ENCODE measurements around the gene C12orf42. TPM values are rescaled to one million over a fixed set of nuclear protein-coding genes. Genes with fewer than 3 reads are reported as not detected.
"Not testable (repeated sequence)": the region's sequence is repeated elsewhere in the genome, so short reads cannot be mapped to it uniquely, and the experiment has no call there.

Gene C12orf42
- polyA plus RNA-seq, 3 donors: not detected

GRCh38 chr12:103434165-103435105, 61.3 kb downstream of the C12orf42 start:
- not testable (repeated sequence) for H3K27ac ChIP-seq (ENCODE audit: low read depth, low read length)
- WGBS, 3 donors: 71 to 76% (median 73%) methylated on average over 26 to 29 of the region's 33 CpGs

- WGBS, 3 donors: 82 to 89% (median 85%) methylated on average over 2 of the region's 2 CpGs
- H3K27ac ChIP-seq (ENCODE audit: low read depth, low read length): no peak overlapping the region
Observed at GRCh38 chr12:103431950-103432349, 63.8 kb downstream of the C12orf42 start.

- WGBS, 3 donors: 86 to 100% (median 90%) methylated on average over 1 of the region's 1 CpG
- no peak overlapping the region for H3K27ac ChIP-seq (ENCODE audit: low read depth, low read length)
Observed at GRCh38 chr12:103431387-103431786, 64.4 kb downstream of the C12orf42 start.

- 66 to 69% (median 68%) methylated on average over 6 of the region's 6 CpGs for WGBS, 3 donors
- not testable (repeated sequence) for H3K27ac ChIP-seq (ENCODE audit: low read depth, low read length)
Observed at GRCh38 chr12:103425674-103426073, 70.1 kb downstream of the C12orf42 start.

GRCh38 chr12:103424849-103425586, 70.8 kb downstream of the C12orf42 start:
- not testable (repeated sequence) for H3K27ac ChIP-seq (ENCODE audit: low read depth, low read length)
- 60 to 61% (median 61%) methylated on average over 9 of the region's 9 CpGs for WGBS, 3 donors

- 25 to 80% (median 66%) methylated on average over 2 of the region's 2 CpGs for WGBS, 3 donors
- H3K27ac ChIP-seq (ENCODE audit: low read depth, low read length): no peak overlapping the region
Observed at GRCh38 chr12:103423516-103423910, 72.3 kb downstream of the C12orf42 start.

GRCh38 chr12:103422746-103423515, 72.8 kb downstream of the C12orf42 start:
- 45 to 53% (median 51%) methylated on average over 4 of the region's 4 CpGs for WGBS, 3 donors
- H3K27ac ChIP-seq (ENCODE audit: low read depth, low read length): no peak overlapping the region

GRCh38 chr12:103422328-103422727, 73.4 kb downstream of the C12orf42 start:
- no peak overlapping the region for H3K27ac ChIP-seq (ENCODE audit: low read depth, low read length)
- WGBS, 3 donors: 67 to 77% (median 70%) methylated on average over 4 of the region's 4 CpGs

GRCh38 chr12:103421402-103421801, 74.4 kb downstream of the C12orf42 start:
- 89 to 97% (median 95%) methylated on average over 1 of the region's 1 CpG for WGBS, 3 donors
- H3K27ac ChIP-seq (ENCODE audit: low read depth, low read length): no peak overlapping the region

GRCh38 chr12:103415681-103416080, 80.1 kb downstream of the C12orf42 start:
- WGBS, 3 donors: 56 to 82% (median 56%) methylated on average over 2 of the region's 2 CpGs
- H3K27ac ChIP-seq (ENCODE audit: low read depth, low read length): no peak overlapping the region

GRCh38 chr12:103401421-103401820, 94.3 kb downstream of the C12orf42 start:
- H3K27ac ChIP-seq (ENCODE audit: low read depth, low read length): no peak overlapping the region

GRCh38 chr12:103399986-103400385, 95.8 kb downstream of the C12orf42 start:
- 58 to 78% (median 68%) methylated on average over 1 of the region's 1 CpG for WGBS, 3 donors
- H3K27ac ChIP-seq (ENCODE audit: low read depth, low read length): no peak overlapping the region

More at GRCh38 chr12:103401421-103401820, 94.3 kb downstream of the C12orf42 start:
- WGBS, 3 donors: 68 to 78% (median 76%) methylated on average over 3 of the region's 3 CpGs

GRCh38 chr12:103397536-103397935, 98.2 kb downstream of the C12orf42 start:
- WGBS, 3 donors: 0 to 37% (median 33%) methylated on average over 1 of the region's 1 CpG
- H3K27ac ChIP-seq (ENCODE audit: low read depth, low read length): no peak overlapping the region

- no peak overlapping the region for H3K27ac ChIP-seq (ENCODE audit: low read depth, low read length)
- 50 to 71% (median 63%) methylated on average over 1 of the region's 1 CpG for WGBS, 3 donors
Observed at GRCh38 chr12:103392722-103393121, 103.0 kb downstream of the C12orf42 start.

GRCh38 chr12:103391103-103391502, 104.7 kb downstream of the C12orf42 start:
- no peak overlapping the region for H3K27ac ChIP-seq (ENCODE audit: low read depth, low read length)
- 81 to 82% (median 81%) methylated on average over 4 of the region's 4 CpGs for WGBS, 3 donors

GRCh38 chr12:103387385-103387784, 108.4 kb downstream of the C12orf42 start:
- no peak overlapping the region for H3K27ac ChIP-seq (ENCODE audit: low read depth, low read length)
- WGBS, 3 donors: 79 to 88% (median 85%) methylated on average over 7 of the region's 7 CpGs

GRCh38 chr12:103386451-103386850, 109.3 kb downstream of the C12orf42 start:
- no peak overlapping the region for H3K27ac ChIP-seq (ENCODE audit: low read depth, low read length)
- 74 to 85% (median 84%) methylated on average over 3 of the region's 3 CpGs for WGBS, 3 donors

GRCh38 chr12:103382736-103383346, 112.9 kb downstream of the C12orf42 start:
- WGBS, 3 donors: 50 to 64% (median 58%) methylated on average over 1 of the region's 1 CpG
- H3K27ac ChIP-seq (ENCODE audit: low read depth, low read length): no peak overlapping the region
